Ovary (tissue), 9 donors: ENCODE measurements around the gene TENM4. TPM values are rescaled to one million over a fixed set of nuclear protein-coding genes. Genes with fewer than 3 reads are reported as not detected.

ENCODE experiments used
- DNase-seq, 5 donors: peaks; one replicate each; pipeline ENCODE4 v3.0.0-alpha.2; 2019 to 2020
- H3K27ac ChIP-seq, 2 donors: fragments of 200-600 bp; one replicate each; pipeline versions ENCODE4 v1.5.1 to v1.8.0; 2019 to 2022
- H3K27me3 ChIP-seq: fragments of 200-600 bp; one replicate; pipeline ENCODE4 v1.8.0; 2022
- H3K36me3 ChIP-seq: fragments of 200-600 bp; sonication (generic); one replicate; pipeline ENCODE4 v1.5.1; 2019
- H3K4me1 ChIP-seq: one replicate; pipeline ENCODE4 v1.8.1; 2013; ENCODE audit warnings: mild to moderate bottlenecking, moderate library complexity; ENCODE audit not compliant: insufficient read depth
- H3K4me3 ChIP-seq: fragments of 200-600 bp; sonication (generic); one replicate; pipeline ENCODE4 v1.5.1; 2017
- H3K9me3 ChIP-seq, 2 donors: fragments of 200-600 bp in 1 of 2; sonication (generic) in 1 of 2; one replicate each; pipeline versions ENCODE4 v1.5.1 to v1.8.1; 2013 to 2019; ENCODE audit warnings: mild to moderate bottlenecking in 1 of 2, moderate library complexity in 1 of 2
- CTCF ChIP-seq, 3 donors: fragments of 450-650 bp in 2 of 3; fragments of 200-600 bp in 1 of 3; IDR thresholded peaks; one replicate each; pipeline versions ENCODE4 v1.5.1 to v1.8.0; 2016 to 2022; ENCODE audit warnings: antibody characterized with exemption in 3 of 3, mild to moderate bottlenecking in 1 of 3
- EP300 ChIP-seq: sonication (generic); formaldehyde crosslinking; IDR thresholded peaks from one replicate; pipeline ENCODE4 v1.6.1; 2017; ENCODE audit warnings: antibody characterized with exemption
- POLR2A ChIP-seq: fragments of 450-650 bp; IDR thresholded peaks from one replicate; pipeline ENCODE4 v1.6.1; 2017; ENCODE audit warnings: antibody characterized with exemption, mild to moderate bottlenecking, moderate library complexity
- WGBS, 3 donors: extraction: QIAGEN DNeasy Blood & Tissue Kit in 1 of 3; methylation state at CpG; one replicate each; pipeline versions ENCODE4 v1.1.5 to v1.1.7; 2013 to 2017; 5-methylcytosine and 5-hydroxymethylcytosine counted together
- intact Hi-C, 4 donors: fragments of 100-400 bp; cut with DNase I; formaldehyde crosslinking; loops; one replicate each; pipeline versions ENCODE4 v1.11.0 to v1.15.1; 2022 to 2023
- polyA plus RNA-seq, 2 donors: library from polyadenylated mRNA; stranded (reverse); fragments of 200-250 nt in 1 of 2; fragments of 350-450 nt in 1 of 2; fragmentation: Illumina TruSeq in 1 of 2; extraction: RNeasy Lipid Tissue Mini Kit (QIAGEN cat#74804) in 1 of 2; gene quantifications; one replicate each; pipeline ENCODE4 v1.2.3, GENCODE V29; 2013 to 2014
- total RNA-seq, 7 donors: library from RNA; depleted of rRNA in 2 of 7; stranded (reverse); fragments of >200 nt in 2 of 7; fragmentation: NEBNext Ultra II Directional in 3 of 7; extraction: Animal tissue kit (Norgen Biotek cat#: 25700) in 3 of 7; gene quantifications; one replicate each; pipeline versions ENCODE4 v1.1.0 to v1.2.4, GENCODE V29; 2016 to 2023
- donor health status: DM: no; HTN: no; CAD: no; lungs with moderate emphysema.
- donor health status: DM: no; HTN: no; CAD: no.
- donor health status: Bipolar disorder and iron deficiency.
- donor health status: DM: yes; HTN: yes; CAD: no.
- donor health status: DM: no; HTN: no; CAD: no.
- donor health status: DM: yes; HTN: yes; CAD: no.

TENM4 gene
- total and polyA plus RNA-seq, 9 donors: 11.0 to 206 (median 107) TPM

- WGBS, 3 donors: 93 to 97% (median 94%) methylated on average over 3 of the region's 3 CpGs
- Histone ChIP-seq H3K4me3 (no peak overlapping the region), H3K4me1 (no peaks in the 10 kb centered on the region)
Observed at GRCh38 chr11:78772186-78772585, 668.6 kb downstream of the TENM4 start.

GRCh38 chr11:78770931-78771330 lies 669.9 kb downstream of the TENM4 start:
- WGBS, 3 donors: 96 to 99% (median 99%) methylated on average over 6 of the region's 6 CpGs

More at GRCh38 chr11:78772186-78772585, 668.6 kb downstream of the TENM4 start:
- no peak for DNase-seq
- H3K36me3 ChIP-seq: no peaks in the 10 kb centered on the region
- H3K27me3 ChIP-seq: no peaks in the 10 kb centered on the region
- intact Hi-C loops: no loop called here
- H3K9me3 ChIP-seq: no peaks in the 10 kb centered on the region
- TF ChIP-seq POLR2A (no peak), CTCF (IDR thresholded peaks at IDR 0.05) (no peak), EP300 (no peak)
- no peak overlapping the region for H3K27ac ChIP-seq

GRCh38 chr11:78768971-78769370 lies 671.9 kb downstream of the TENM4 start:
- intact Hi-C loops: no loop called here
- Histone ChIP-seq H3K36me3 (no peaks in the 10 kb centered on the region), H3K9me3 (no peaks in the 10 kb centered on the region), H3K4me1 (no peaks in the 10 kb centered on the region), H3K27ac (no peak overlapping the region), H3K4me3 (no peak overlapping the region), H3K27me3 (no peaks in the 10 kb centered on the region)
- WGBS, 3 donors: 67 to 86% (median 75%) methylated on average over 5 of the region's 5 CpGs
- TF ChIP-seq CTCF (IDR thresholded peaks at IDR 0.05) (no peak), POLR2A (no peak), EP300 (no peak)
- DNase-seq: no peak

More at GRCh38 chr11:78770931-78771330, 669.9 kb downstream of the TENM4 start:
- Histone ChIP-seq H3K4me1 (no peaks in the 10 kb centered on the region), H3K36me3 (no peaks in the 10 kb centered on the region), H3K9me3 (no peaks in the 10 kb centered on the region), H3K27me3 (no peaks in the 10 kb centered on the region), H3K27ac (no peak overlapping the region), H3K4me3 (no peak overlapping the region)
- TF ChIP-seq POLR2A: no peak
- no peak for TF ChIP-seq EP300
- TF ChIP-seq CTCF (IDR thresholded peaks at IDR 0.05): no peak
- no peak for DNase-seq
- intact Hi-C loops: no loop called here

GRCh38 chr11:78768345-78768744 lies 672.5 kb downstream of the TENM4 start:
- Histone ChIP-seq H3K9me3 (no peaks in the 10 kb centered on the region), H3K27me3 (no peaks in the 10 kb centered on the region), H3K27ac (no peak overlapping the region), H3K36me3 (no peaks in the 10 kb centered on the region), H3K4me1 (no peaks in the 10 kb centered on the region), H3K4me3 (no peak overlapping the region)
- 79 to 92% (median 87%) methylated on average over 3 of the region's 3 CpGs for WGBS, 3 donors
- DNase-seq: no peak
- intact Hi-C loops: no loop called here
- no peak for TF ChIP-seq EP300
- no peak for TF ChIP-seq POLR2A
- TF ChIP-seq CTCF (IDR thresholded peaks at IDR 0.05): no peak
